Measurements from ENCODE around the gene CERS3.

DNA sequence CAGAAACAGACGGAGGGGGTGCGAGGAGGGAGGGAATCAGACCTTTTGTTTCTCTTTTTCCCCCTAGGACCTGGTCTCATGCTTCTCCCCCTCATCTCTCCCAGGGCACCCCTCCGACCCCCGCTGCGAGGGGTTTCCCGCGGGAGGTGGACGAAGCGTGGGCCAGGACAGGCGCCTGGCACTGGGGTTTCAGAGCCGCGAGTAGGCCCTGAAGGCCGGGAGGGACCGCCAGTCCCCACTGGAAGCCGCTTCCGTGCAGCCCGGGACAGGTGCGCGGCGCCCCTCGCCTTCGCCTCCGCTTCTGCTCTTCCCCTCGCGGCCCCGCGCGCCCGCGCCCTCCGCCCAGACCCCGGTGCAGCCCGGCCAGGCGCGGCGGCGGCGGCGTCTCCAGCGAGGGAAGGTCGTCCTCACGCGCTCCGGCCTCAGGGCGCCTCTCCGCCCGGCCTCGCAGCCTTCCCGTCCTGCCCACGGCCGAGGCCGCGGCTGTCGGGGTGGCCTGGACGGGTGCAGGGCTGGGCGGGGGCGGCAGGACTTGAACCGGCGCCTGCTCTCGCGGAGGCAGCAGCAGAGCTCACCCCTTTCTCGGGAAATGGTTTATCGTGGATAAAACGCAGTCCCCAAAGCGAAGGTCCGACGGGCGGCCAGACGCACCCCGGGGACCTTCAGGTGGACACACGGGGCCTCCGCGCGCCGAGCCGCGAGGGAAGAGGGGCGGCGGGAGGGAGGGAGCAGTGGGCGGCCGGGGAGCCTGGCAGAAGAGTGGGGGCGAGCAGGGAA, 155.4 kb downstream of the CERS3 start:
- TF ChIP-seq, protein P1, sequence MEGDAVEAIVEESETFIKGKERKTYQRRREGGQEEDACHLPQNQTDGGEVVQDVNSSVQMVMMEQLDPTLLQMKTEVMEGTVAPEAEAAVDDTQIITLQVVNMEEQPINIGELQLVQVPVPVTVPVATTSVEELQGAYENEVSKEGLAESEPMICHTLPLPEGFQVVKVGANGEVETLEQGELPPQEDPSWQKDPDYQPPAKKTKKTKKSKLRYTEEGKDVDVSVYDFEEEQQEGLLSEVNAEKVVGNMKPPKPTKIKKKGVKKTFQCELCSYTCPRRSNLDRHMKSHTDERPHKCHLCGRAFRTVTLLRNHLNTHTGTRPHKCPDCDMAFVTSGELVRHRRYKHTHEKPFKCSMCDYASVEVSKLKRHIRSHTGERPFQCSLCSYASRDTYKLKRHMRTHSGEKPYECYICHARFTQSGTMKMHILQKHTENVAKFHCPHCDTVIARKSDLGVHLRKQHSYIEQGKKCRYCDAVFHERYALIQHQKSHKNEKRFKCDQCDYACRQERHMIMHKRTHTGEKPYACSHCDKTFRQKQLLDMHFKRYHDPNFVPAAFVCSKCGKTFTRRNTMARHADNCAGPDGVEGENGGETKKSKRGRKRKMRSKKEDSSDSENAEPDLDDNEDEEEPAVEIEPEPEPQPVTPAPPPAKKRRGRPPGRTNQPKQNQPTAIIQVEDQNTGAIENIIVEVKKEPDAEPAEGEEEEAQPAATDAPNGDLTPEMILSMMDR (conservative IDR thresholded peaks at IDR 0.05), result no peak
- no peak for TF ChIP-seq ZFX (IDR thresholded peaks at IDR 0.05)

All from C4-2B (cell line).